Vagina (tissue), 2 donors: ENCODE measurements around the gene IRF5.

Source experiments
- CTCF ChIP-seq, 3 experiments: fragments of 450-650 bp in 2 of 3; fragments of 200-600 bp in 1 of 3; sonication (generic) in 1 of 3; IDR thresholded peaks; one replicate each; pipeline ENCODE4 v1.5.1; 2017 to 2019; ENCODE audit warnings: antibody characterized with exemption in 3 of 3, mild to moderate bottlenecking in 2 of 3, moderate library complexity in 2 of 3
- POLR2A ChIP-seq, 2 donors: fragments of 450-650 bp; IDR thresholded peaks; one replicate each; pipeline ENCODE4 v1.6.1; 2017; ENCODE audit warnings: antibody characterized with exemption in 2 of 2, mild to moderate bottlenecking in 2 of 2, moderate library complexity in 2 of 2
- POLR2AphosphoS5 ChIP-seq, 2 donors: sonication (generic); formaldehyde crosslinking; IDR thresholded peaks; one replicate each; pipeline ENCODE4 v1.9.0; 2017; ENCODE audit warnings: antibody characterized with exemption in 2 of 2, mild to moderate bottlenecking in 2 of 2, low read depth in 1 of 2; ENCODE audit not compliant: insufficient read depth in 1 of 2

DNA sequence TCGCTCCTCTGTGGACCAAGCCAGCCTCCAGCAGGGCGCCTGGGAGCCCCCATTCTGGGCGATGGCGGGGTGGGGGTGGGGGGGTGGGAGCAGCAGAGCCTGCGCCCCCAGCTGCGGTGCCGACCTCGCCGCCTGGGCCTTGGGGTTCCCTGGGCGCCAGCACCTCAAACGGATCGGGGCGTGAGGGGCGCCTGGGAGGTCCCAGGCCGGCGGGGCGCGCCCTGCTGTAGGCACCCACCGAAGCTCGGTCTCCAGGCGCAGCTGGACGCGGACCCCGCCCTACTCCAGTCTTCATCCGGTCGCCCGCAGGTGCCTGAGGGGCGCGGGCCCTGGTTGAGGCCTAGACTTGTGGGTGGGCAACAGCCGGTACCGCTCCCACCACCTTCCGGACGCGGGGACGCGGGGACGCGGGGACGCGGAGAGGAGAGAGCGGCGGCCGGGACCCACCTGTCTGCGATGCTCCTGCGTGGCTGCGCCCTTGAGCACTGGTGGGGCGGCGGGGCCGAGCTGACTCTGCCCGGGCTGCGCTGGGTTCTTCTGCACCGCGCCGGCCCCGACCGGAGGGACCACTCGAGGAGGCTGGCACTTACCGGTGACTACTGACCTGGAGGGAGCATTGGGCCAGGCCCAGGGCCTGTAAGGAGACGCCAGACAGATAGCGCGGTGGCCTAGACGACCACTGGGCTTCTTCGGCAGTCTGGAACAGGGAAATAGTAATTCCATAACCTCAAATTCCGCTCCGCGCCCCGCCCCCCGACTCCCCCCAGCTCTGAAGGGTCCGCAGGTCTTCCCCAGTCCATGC lies 21.7 kb upstream of the IRF5 start:
- TF ChIP-seq CTCF (IDR thresholded peaks at IDR 0.05): no peak
- no peak for TF ChIP-seq POLR2A (IDR thresholded peaks at IDR 0.05)
- no peak for TF ChIP-seq POLR2AphosphoS5 (IDR thresholded peaks at IDR 0.05; ENCODE audit: insufficient read depth in 1 of 2, low read depth in 1 of 2)
